Vagina (tissue), 2 donors: ENCODE data around the gene PTGDS. TPM values are rescaled to one million over a fixed set of nuclear protein-coding genes. Genes with fewer than 3 reads are reported as not detected.
A peak's percentile ranks its signal among the peaks of the same experiment; 100 is the strongest.

Experiments used
- DNase-seq, 2 donors: peaks; one replicate each; pipeline ENCODE4 v3.0.0-alpha.2; 2017; ENCODE audit errors: extremely low spot score in 2 of 2
- H3K27ac ChIP-seq: fragments of 200-600 bp; sonication (generic); one replicate; pipeline ENCODE4 v1.5.1; 2019
- H3K27me3 ChIP-seq: fragments of 200-600 bp; sonication (generic); one replicate; pipeline ENCODE4 v1.5.1; 2019
- H3K36me3 ChIP-seq, 2 donors: fragments of 200-600 bp; sonication (generic); one replicate each; pipeline ENCODE4 v1.5.1; 2017 to 2019
- H3K4me1 ChIP-seq: fragments of 200-600 bp; sonication (generic); one replicate; pipeline ENCODE4 v1.5.1; 2019
- H3K4me3 ChIP-seq, 2 donors: fragments of 200-600 bp; sonication (generic); 1 replicate in 1 of 2; 2 replicates in 1 of 2; pipeline ENCODE4 v1.5.1; 2016 to 2019
- H3K9me3 ChIP-seq: fragments of 200-600 bp; sonication (generic); one replicate; pipeline ENCODE4 v1.5.1; 2019
- CTCF ChIP-seq, 3 experiments: fragments of 450-650 bp in 2 of 3; fragments of 200-600 bp in 1 of 3; sonication (generic) in 1 of 3; IDR thresholded peaks; one replicate each; pipeline ENCODE4 v1.5.1; 2017 to 2019; ENCODE audit warnings: antibody characterized with exemption in 3 of 3, mild to moderate bottlenecking in 2 of 3, moderate library complexity in 2 of 3
- POLR2A ChIP-seq, 2 donors: fragments of 450-650 bp; IDR thresholded peaks; one replicate each; pipeline ENCODE4 v1.6.1; 2017; ENCODE audit warnings: antibody characterized with exemption in 2 of 2, mild to moderate bottlenecking in 2 of 2, moderate library complexity in 2 of 2
- POLR2AphosphoS5 ChIP-seq, 2 donors: sonication (generic); formaldehyde crosslinking; IDR thresholded peaks; one replicate each; pipeline ENCODE4 v1.9.0; 2017; ENCODE audit warnings: antibody characterized with exemption in 2 of 2, mild to moderate bottlenecking in 2 of 2, low read depth in 1 of 2; ENCODE audit not compliant: insufficient read depth in 1 of 2
- intact Hi-C: fragments of 100-400 bp; cut with DNase I; formaldehyde crosslinking; loops from one replicate; pipeline ENCODE4 v1.15.1; 2023
- total RNA-seq: library from RNA; depleted of rRNA; stranded (reverse); fragments of >200 nt; gene quantifications from one replicate; pipeline ENCODE4 v1.2.3, GENCODE V29; 2016

PTGDS gene
- total RNA-seq, 1 donor from 2014 or later = 301 TPM

DNA sequence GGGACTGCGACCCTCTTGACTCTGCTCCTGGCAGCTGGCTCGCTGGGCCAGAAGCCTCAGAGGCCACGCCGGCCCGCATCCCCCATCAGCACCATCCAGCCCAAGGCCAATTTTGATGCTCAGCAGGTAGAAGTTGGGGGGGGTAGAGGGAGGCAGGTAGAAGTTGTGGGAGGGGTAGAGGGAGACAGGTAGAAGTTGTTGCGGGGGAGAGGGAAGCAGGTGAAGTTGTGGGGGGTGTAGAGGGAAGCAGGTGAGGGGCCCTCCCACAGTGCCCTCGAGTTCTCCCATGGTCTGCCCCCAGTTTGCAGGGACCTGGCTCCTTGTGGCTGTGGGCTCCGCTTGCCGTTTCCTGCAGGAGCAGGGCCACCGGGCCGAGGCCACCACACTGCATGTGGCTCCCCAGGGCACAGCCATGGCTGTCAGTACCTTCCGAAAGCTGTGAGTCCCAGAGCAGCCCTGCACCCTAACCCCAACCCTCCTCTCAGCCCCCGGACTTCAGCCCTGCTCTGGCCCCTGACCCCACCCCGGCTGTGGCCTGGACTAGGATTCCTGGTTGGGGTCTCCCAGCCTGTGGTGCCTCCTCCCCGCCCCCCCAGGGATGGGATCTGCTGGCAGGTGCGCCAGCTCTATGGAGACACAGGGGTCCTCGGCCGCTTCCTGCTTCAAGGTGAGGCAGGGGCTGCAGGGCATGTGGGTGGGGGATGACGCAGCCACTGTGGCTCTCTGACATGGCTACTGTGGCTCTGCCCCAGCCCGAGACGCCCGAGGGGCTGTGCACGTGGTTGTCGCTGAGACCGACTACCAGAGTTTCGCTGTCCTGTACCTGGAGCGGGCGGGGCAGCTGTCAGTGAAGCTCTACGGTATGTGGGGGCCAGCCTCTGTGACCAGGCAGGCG is 31.7 kb upstream of the PTGDS start:
- H3K27ac ChIP-seq = no peak overlapping the region
- intact Hi-C loops = loop anchor here (2.0 kb wide), 1 partner anchor 97 kb away; the partner anchor contains the start of gene PHPT1
- H3K36me3 ChIP-seq = peaks cover 0 to 29% of the 10 kb centered on the region in 2 donors
- TF ChIP-seq POLR2AphosphoS5 (IDR thresholded peaks at IDR 0.05; ENCODE audit: insufficient read depth in 1 of 2, low read depth in 1 of 2) (no peak), CTCF (IDR thresholded peaks at IDR 0.05) (no peak), POLR2A (IDR thresholded peaks at IDR 0.05) (no peak)
- H3K4me1 ChIP-seq = peaks cover 54% of the 10 kb centered on the region
- H3K9me3 ChIP-seq = no peaks in the 10 kb centered on the region
- no peaks in the 10 kb centered on the region for H3K27me3 ChIP-seq
- DNase-seq = no peak
- H3K4me3 ChIP-seq = no peak overlapping the region

- TF ChIP-seq CTCF (IDR thresholded peaks at IDR 0.05) = no peak
- no peak for TF ChIP-seq POLR2AphosphoS5 (IDR thresholded peaks at IDR 0.05; ENCODE audit: insufficient read depth in 1 of 2, low read depth in 1 of 2)
- no peak for DNase-seq
- H3K36me3 ChIP-seq = peaks cover 0 to 20% of the 10 kb centered on the region in 2 donors
- no peak overlapping the region for H3K4me3 ChIP-seq
- no peak overlapping the region for H3K27ac ChIP-seq
- intact Hi-C loops = no loop called here
- no peaks in the 10 kb centered on the region for H3K9me3 ChIP-seq
- H3K27me3 ChIP-seq = no peaks in the 10 kb centered on the region
- peaks cover 60% of the 10 kb centered on the region for H3K4me1 ChIP-seq
Observed at GRCh38 chr9:136946228-136947027, 30.9 kb upstream of the PTGDS start.

DNA sequence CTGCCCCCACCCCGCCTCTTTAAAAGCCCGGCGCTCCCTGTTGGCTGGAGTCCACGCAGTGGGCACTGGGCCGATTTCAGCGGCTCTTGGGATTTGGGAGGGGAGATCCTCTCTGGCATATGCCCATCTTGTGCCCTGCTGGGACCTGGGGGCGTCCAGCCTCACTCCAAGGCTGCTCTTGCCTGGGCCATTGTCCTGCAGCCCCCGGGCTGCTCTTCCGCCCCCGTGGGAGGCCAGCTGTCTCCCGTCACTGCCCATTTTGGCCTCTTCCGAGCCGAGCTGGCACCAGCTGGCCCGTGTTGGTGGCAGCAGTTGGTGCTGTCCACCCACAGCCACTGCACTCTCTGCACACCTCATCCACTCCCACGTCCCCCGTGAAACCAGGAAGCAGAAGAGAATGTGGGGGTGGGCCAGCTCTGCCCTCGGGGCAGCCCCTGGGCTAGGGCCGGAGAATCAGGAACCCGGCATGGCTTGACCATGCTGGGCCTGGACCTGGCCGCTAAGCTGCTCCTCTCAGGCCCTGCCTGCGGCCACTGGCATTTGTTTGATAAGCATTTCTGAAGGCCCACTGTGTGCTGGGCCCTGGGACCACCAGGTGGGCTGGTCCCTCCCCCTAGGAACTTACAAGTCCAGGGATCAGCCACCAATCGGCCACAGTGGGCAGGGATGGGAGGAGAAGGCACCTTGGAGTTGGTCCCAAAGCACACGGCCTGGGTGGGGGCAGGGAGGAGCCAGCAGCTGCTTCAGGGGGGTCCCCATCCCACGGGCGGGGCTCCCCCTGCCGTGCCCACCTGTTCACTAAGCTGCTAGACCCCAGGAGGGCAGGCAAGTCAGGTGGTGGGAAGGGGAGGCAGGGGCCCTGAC is 30.0 kb upstream of the PTGDS start:
- TF ChIP-seq POLR2AphosphoS5 (IDR thresholded peaks at IDR 0.05; ENCODE audit: insufficient read depth in 1 of 2, low read depth in 1 of 2) (no peak), CTCF (IDR thresholded peaks at IDR 0.05) (no peak), POLR2A (IDR thresholded peaks at IDR 0.05) (no peak)
- intact Hi-C loops = no loop called here
- Histone ChIP-seq H3K36me3 (peaks cover 0 to 12% of the 10 kb centered on the region in 2 donors), H3K27me3 (no peaks in the 10 kb centered on the region), H3K27ac (no peak overlapping the region), H3K4me3 (no peak overlapping the region), H3K9me3 (no peaks in the 10 kb centered on the region), H3K4me1 (peaks cover 69% of the 10 kb centered on the region)
- no peak for DNase-seq

- TF ChIP-seq CTCF (IDR thresholded peaks at IDR 0.05) (peak in 2 of 3 experiments; percentile 37 to 41), POLR2AphosphoS5 (IDR thresholded peaks at IDR 0.05; ENCODE audit: insufficient read depth in 1 of 2, low read depth in 1 of 2) (no peak), POLR2A (IDR thresholded peaks at IDR 0.05) (no peak)
- H3K27ac ChIP-seq = no peak overlapping the region
- H3K9me3 ChIP-seq = no peaks in the 10 kb centered on the region
- intact Hi-C loops = no loop called here
- H3K4me3 ChIP-seq = no peak overlapping the region
- no peaks in the 10 kb centered on the region for H3K27me3 ChIP-seq
- peaks cover 0 to 4% of the 10 kb centered on the region in 2 donors for H3K36me3 ChIP-seq
- peaks cover 65% of the 10 kb centered on the region for H3K4me1 ChIP-seq
- no peak for DNase-seq
Observed at GRCh38 chr9:136947955-136948510, 29.3 kb upstream of the PTGDS start.
